ENCODE data around the gene ZNF683.

- TF ChIP-seq POLR2A (IDR thresholded peaks at IDR 0.05) (no peak), CTCF (IDR thresholded peaks at IDR 0.05) (no peak)
Measured at GRCh38 chr1:26350701-26351589, 21.6 kb downstream of the ZNF683 start.

All from body of pancreas (tissue), 4 donors.